Measurements from ENCODE around the gene APP. TPM values are rescaled to one million over a fixed set of nuclear protein-coding genes. Genes with fewer than 3 reads are reported as not detected.

Gene APP
- total RNA-seq, 1 experiment from 2014 or later, result 266 TPM

DNA sequence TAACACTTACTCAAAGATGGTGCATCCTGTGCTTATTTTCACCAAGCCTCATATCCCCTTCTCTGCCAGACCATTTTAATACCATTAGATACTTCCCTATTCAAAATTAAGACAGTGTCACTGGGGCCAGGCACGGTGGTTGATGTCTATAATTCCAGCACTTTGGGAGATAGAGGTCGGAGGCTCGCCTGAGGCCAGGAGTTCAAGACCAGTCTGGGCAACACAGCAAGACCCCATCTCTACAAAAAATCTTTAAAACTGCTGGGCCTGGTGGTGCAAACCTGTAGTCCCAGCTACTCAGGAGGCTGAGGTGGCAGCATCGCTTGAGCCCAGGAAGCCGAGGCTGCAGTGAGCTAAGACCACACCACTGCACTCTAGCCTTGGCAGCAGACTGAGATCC, 28.2 kb downstream of the APP start:
- no peak overlapping the region for H3K27ac ChIP-seq (ENCODE audit: low read length)
- BruUV-seq (replicated peaks), result no TSS peak
- H3K9me3 ChIP-seq (ENCODE audit: low read length), result no peaks in the 10 kb centered on the region
- no peaks in the 10 kb centered on the region for H3K27me3 ChIP-seq (ENCODE audit: low read length)
- ChIA-PET POLR2A (ENCODE audit: unreplicated experiment) (no interaction called here), CTCF (no interaction called here)
- ATAC-seq, result no peak
- H3K4me2 ChIP-seq (ENCODE audit: low read length), result no peak overlapping the region
- intact Hi-C loops (cut with micrococcal nuclease), result no loop called here
- peaks cover 42% of the 10 kb centered on the region for H3K4me1 ChIP-seq (ENCODE audit: insufficient read depth, low read length)
- H2AFZ ChIP-seq (ENCODE audit: low read length), result no peak overlapping the region
- no peak overlapping the region for H3K4me3 ChIP-seq (ENCODE audit: low read length)
- peaks cover 16% of the 10 kb centered on the region for H3K36me3 ChIP-seq (ENCODE audit: low read depth, low read length)
- H3K9ac ChIP-seq (ENCODE audit: low read length), result no peak overlapping the region
- no peaks in the 10 kb centered on the region for H3F3A ChIP-seq (ENCODE audit: low read length, unreplicated experiment)
- no peak for DNase-seq
- peaks cover 10% of the 10 kb centered on the region; the same call in 1 of the 2 replicates for H4K20me1 ChIP-seq (ENCODE audit: low read length)
- TF ChIP-seq, protein P1, sequence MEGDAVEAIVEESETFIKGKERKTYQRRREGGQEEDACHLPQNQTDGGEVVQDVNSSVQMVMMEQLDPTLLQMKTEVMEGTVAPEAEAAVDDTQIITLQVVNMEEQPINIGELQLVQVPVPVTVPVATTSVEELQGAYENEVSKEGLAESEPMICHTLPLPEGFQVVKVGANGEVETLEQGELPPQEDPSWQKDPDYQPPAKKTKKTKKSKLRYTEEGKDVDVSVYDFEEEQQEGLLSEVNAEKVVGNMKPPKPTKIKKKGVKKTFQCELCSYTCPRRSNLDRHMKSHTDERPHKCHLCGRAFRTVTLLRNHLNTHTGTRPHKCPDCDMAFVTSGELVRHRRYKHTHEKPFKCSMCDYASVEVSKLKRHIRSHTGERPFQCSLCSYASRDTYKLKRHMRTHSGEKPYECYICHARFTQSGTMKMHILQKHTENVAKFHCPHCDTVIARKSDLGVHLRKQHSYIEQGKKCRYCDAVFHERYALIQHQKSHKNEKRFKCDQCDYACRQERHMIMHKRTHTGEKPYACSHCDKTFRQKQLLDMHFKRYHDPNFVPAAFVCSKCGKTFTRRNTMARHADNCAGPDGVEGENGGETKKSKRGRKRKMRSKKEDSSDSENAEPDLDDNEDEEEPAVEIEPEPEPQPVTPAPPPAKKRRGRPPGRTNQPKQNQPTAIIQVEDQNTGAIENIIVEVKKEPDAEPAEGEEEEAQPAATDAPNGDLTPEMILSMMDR (conservative IDR thresholded peaks at IDR 0.05; ENCODE audit: low read depth, low read length), result no peak
- H3K79me2 ChIP-seq (ENCODE audit: low read length), result peaks cover 92% of the 10 kb centered on the region
- no peaks in the 10 kb centered on the region for H3K9me2 ChIP-seq (replicated peaks; ENCODE audit: low read length)

GRCh38 chr21:26140926-26141325, 29.6 kb downstream of the APP start:
- Histone ChIP-seq H3F3A (ENCODE audit: low read length, unreplicated experiment) (no peaks in the 10 kb centered on the region), H3K4me3 (ENCODE audit: low read length) (peak overlapping the region; percentile 16; the same call in 1 of the 2 replicates), H4K20me1 (ENCODE audit: low read length) (peaks cover 6% of the 10 kb centered on the region; the same call in 1 of the 2 replicates), H3K4me2 (ENCODE audit: low read length) (peak overlapping the region; percentile 44), H3K9me3 (ENCODE audit: low read length) (no peaks in the 10 kb centered on the region), H3K36me3 (ENCODE audit: low read depth, low read length) (peaks cover 9% of the 10 kb centered on the region; the same call in 1 of the 2 replicates), H3K79me2 (ENCODE audit: low read length) (peaks cover 92% of the 10 kb centered on the region), H3K4me1 (ENCODE audit: insufficient read depth, low read length) (peaks cover 45% of the 10 kb centered on the region), H2AFZ (ENCODE audit: low read length) (no peak overlapping the region), H3K9me2 (replicated peaks; ENCODE audit: low read length) (no peaks in the 10 kb centered on the region), H3K9ac (ENCODE audit: low read length) (peak overlapping the region; percentile 52), H3K27ac (ENCODE audit: low read length) (peak overlapping the region; percentile 89), H3K27me3 (ENCODE audit: low read length) (no peaks in the 10 kb centered on the region)
- BruUV-seq (replicated peaks), result no TSS peak
- no peak for ATAC-seq
- ChIA-PET CTCF (no interaction called here), POLR2A (ENCODE audit: unreplicated experiment) (interaction anchor here (0.6 kb wide), 1 partner anchor 28 kb away, joined by 5 read pairs; no protein-coding TSS in a partner anchor)
- TF ChIP-seq EZH2phosphoT487 (IDR thresholded peaks at IDR 0.05; ENCODE audit: borderline replicate concordance, low read length) (no peak), EZH2 (IDR thresholded peaks at IDR 0.05; ENCODE audit: low read length, unreplicated experiment) (no peak)
- TF ChIP-seq, protein P1 (conservative IDR thresholded peaks at IDR 0.05; ENCODE audit: low read depth, low read length), result no peak
- DNase-seq, result no peak
- intact Hi-C loops (cut with micrococcal nuclease), result no loop called here

GRCh38 chr21:26140164-26140579, 30.4 kb downstream of the APP start:
- peak overlapping the region; percentile 16; the same call in 1 of the 2 replicates for H3K4me3 ChIP-seq (ENCODE audit: low read length)
- intact Hi-C loops (cut with micrococcal nuclease), result no loop called here
- H2AFZ ChIP-seq (ENCODE audit: low read length), result no peak overlapping the region
- POLR2A ChIA-PET (ENCODE audit: unreplicated experiment), result interaction anchor here (0.6 to 0.9 kb wide), 2 partner anchors 29 to 31 kb away, joined by 3 to 5 read pairs; partner anchors contain the start of gene APP
- no peaks in the 10 kb centered on the region for H3K9me2 ChIP-seq (replicated peaks; ENCODE audit: low read length)
- H3K4me1 ChIP-seq (ENCODE audit: insufficient read depth, low read length), result peaks cover 45% of the 10 kb centered on the region
- H3K27ac ChIP-seq (ENCODE audit: low read length), result peak overlapping the region; percentile 89
- peak; percentile 98 for ATAC-seq
- TF ChIP-seq EZH2 (IDR thresholded peaks at IDR 0.05; ENCODE audit: low read length, unreplicated experiment) (no peak), EZH2phosphoT487 (IDR thresholded peaks at IDR 0.05; ENCODE audit: borderline replicate concordance, low read length) (no peak)
- TF ChIP-seq, protein P1 (conservative IDR thresholded peaks at IDR 0.05; ENCODE audit: low read depth, low read length), result no peak
- peak; percentile 98 for DNase-seq
- no peaks in the 10 kb centered on the region for H3K27me3 ChIP-seq (ENCODE audit: low read length)
- CTCF ChIA-PET, result no interaction called here
- no peaks in the 10 kb centered on the region for H3F3A ChIP-seq (ENCODE audit: low read length, unreplicated experiment)
- H3K9ac ChIP-seq (ENCODE audit: low read length), result peak overlapping the region; percentile 52
- H3K79me2 ChIP-seq (ENCODE audit: low read length), result peaks cover 92% of the 10 kb centered on the region
- peaks cover 7% of the 10 kb centered on the region; the same call in 1 of the 2 replicates for H4K20me1 ChIP-seq (ENCODE audit: low read length)
- no peaks in the 10 kb centered on the region for H3K9me3 ChIP-seq (ENCODE audit: low read length)
- H3K4me2 ChIP-seq (ENCODE audit: low read length), result peak overlapping the region; percentile 44
- peaks cover 9% of the 10 kb centered on the region; the same call in 1 of the 2 replicates for H3K36me3 ChIP-seq (ENCODE audit: low read depth, low read length)
- BruUV-seq (replicated peaks), result no TSS peak

All from PC-3 (cell line).